Ishikawa (cell line): ENCODE results near the gene DNER.

ENCODE experiments used
- CEBPB ChIP-seq: IDR thresholded peaks from 2 replicates; pipeline ENCODE4 v1.6.1; 2012
- CREB1 ChIP-seq: IDR thresholded peaks from 2 replicates; pipeline ENCODE4 v1.6.1; 2012; ENCODE audit warnings: low read depth
- EGR1 ChIP-seq: IDR thresholded peaks from 2 replicates; pipeline ENCODE4 v1.6.1; 2012
- EP300 ChIP-seq: IDR thresholded peaks from 2 replicates; pipeline ENCODE4 v1.6.1; 2012; ENCODE audit warnings: borderline replicate concordance
- FOXM1 ChIP-seq: IDR thresholded peaks from 2 replicates; pipeline ENCODE4 v1.6.1; 2012; ENCODE audit warnings: low read depth, borderline replicate concordance
- MAX ChIP-seq: IDR thresholded peaks from 2 replicates; pipeline ENCODE4 v1.6.1; 2012
- NFIC ChIP-seq: IDR thresholded peaks from 2 replicates; pipeline ENCODE4 v1.6.1; 2012
- RAD21 ChIP-seq: IDR thresholded peaks from 2 replicates; pipeline ENCODE4 v1.6.1; 2012; ENCODE audit warnings: low read depth
- REST ChIP-seq: IDR thresholded peaks from 2 replicates; pipeline ENCODE4 v1.6.1; 2012; ENCODE audit warnings: low read depth, mild to moderate bottlenecking
- TAF1 ChIP-seq: IDR thresholded peaks from 2 replicates; pipeline ENCODE4 v1.6.1; 2012; ENCODE audit warnings: low read depth, mild to moderate bottlenecking
- TCF12 ChIP-seq: IDR thresholded peaks from 2 replicates; pipeline ENCODE4 v1.6.1; 2012; ENCODE audit warnings: low read depth
- TEAD4 ChIP-seq: IDR thresholded peaks from 2 replicates; pipeline ENCODE4 v1.6.1; 2012
- USF1 ChIP-seq: IDR thresholded peaks from 2 replicates; pipeline ENCODE4 v1.6.1; 2012
- YY1 ChIP-seq: IDR thresholded peaks from 2 replicates; pipeline ENCODE4 v1.6.1; 2012; ENCODE audit warnings: low read depth
- ZBTB7A ChIP-seq: IDR thresholded peaks from 2 replicates; pipeline ENCODE4 v1.6.1; 2012; ENCODE audit warnings: low read depth

Gene DNER

GRCh38 chr2:229571243-229571642 is 143.1 kb downstream of the DNER start:
- TF ChIP-seq EGR1 (no peak), RAD21 (no peak), EP300 (no peak), FOXM1 (no peak), CEBPB (no peak), YY1 (no peak), TEAD4 (no peak), ZBTB7A (no peak), TAF1 (no peak), MAX (no peak), TCF12 (no peak), USF1 (no peak), CREB1 (no peak), REST (no peak), NFIC (no peak)

GRCh38 chr2:229566370-229566769 is 148.0 kb downstream of the DNER start:
- TF ChIP-seq TEAD4 (no peak), YY1 (no peak), RAD21 (no peak), TCF12 (no peak), EP300 (no peak), TAF1 (no peak), MAX (no peak), NFIC (no peak), EGR1 (no peak), REST (no peak), FOXM1 (no peak)

GRCh38 chr2:229564300-229564907 is 150.0 kb downstream of the DNER start:
- no peak for TF ChIP-seq EP300
- TF ChIP-seq TEAD4 = no peak
- TF ChIP-seq TAF1 = no peak
- no peak for TF ChIP-seq NFIC
- TF ChIP-seq CEBPB = no peak
- no peak for TF ChIP-seq MAX
- TF ChIP-seq FOXM1 = no peak
- TF ChIP-seq CREB1 = no peak
- no peak for TF ChIP-seq RAD21
- no peak for TF ChIP-seq USF1
- TF ChIP-seq YY1 = no peak
- no peak for TF ChIP-seq REST
- no peak for TF ChIP-seq ZBTB7A
- TF ChIP-seq EGR1 = no peak
- no peak for TF ChIP-seq TCF12

GRCh38 chr2:229563388-229563787 is 151.0 kb downstream of the DNER start:
- TF ChIP-seq FOXM1 (no peak), ZBTB7A (no peak), TAF1 (no peak), RAD21 (no peak), CREB1 (no peak), TEAD4 (no peak), YY1 (no peak), EGR1 (no peak), TCF12 (no peak)
